HepG2 (cell line): Measurements from ENCODE around the gene WDR62. TPM values are rescaled to one million over a fixed set of nuclear protein-coding genes. Genes with fewer than 3 reads are reported as not detected.

Experiments used
- ARID3A ChIP-seq: IDR thresholded peaks from 2 replicates; pipeline ENCODE4 v1.6.1; 2012; ENCODE audit warnings: low read depth, low read length, improper control_type of control experiment
- BATF2 ChIP-seq: sonication (generic); formaldehyde crosslinking; IDR thresholded peaks from 2 replicates; pipeline ENCODE4 v1.8.0; 2022; ENCODE audit warnings: mild to moderate bottlenecking, missing genetic modification reagents, moderate library complexity
- CC2D1A ChIP-seq: sonication (generic); formaldehyde crosslinking; IDR thresholded peaks from 2 replicates; pipeline ENCODE4 v1.8.1; 2023; ENCODE audit warnings: mild to moderate bottlenecking, missing genetic modification reagents
- FIP1L1 ChIP-seq: fragments of 200-400 bp; formaldehyde crosslinking; IDR thresholded peaks from 2 replicates; pipeline ENCODE4 v1.6.1; 2018; ENCODE audit warnings: low read depth, mild to moderate bottlenecking, low read length, moderate library complexity, borderline replicate concordance; ENCODE audit not compliant: insufficient read depth
- KLF13 ChIP-seq: sonication (generic); formaldehyde crosslinking; IDR thresholded peaks from 2 replicates; pipeline ENCODE4 v1.4.0; 2020; ENCODE audit warnings: mild to moderate bottlenecking, missing genetic modification reagents
- MNT ChIP-seq: fragments of 450-650 bp; IDR thresholded peaks from 2 replicates; pipeline ENCODE4 v1.6.1; 2016
- SSRP1 ChIP-seq: IDR thresholded peaks from 2 replicates; pipeline ENCODE4 v1.6.1; 2016; ENCODE audit warnings: control low read depth
- ZBTB37 ChIP-seq: sonication (generic); formaldehyde crosslinking; IDR thresholded peaks from 2 replicates; pipeline ENCODE4 v1.4.0; 2020; ENCODE audit warnings: mild to moderate bottlenecking, missing genetic modification reagents
- ZMAT3 ChIP-seq: sonication (generic); formaldehyde crosslinking; conservative IDR thresholded peaks from 2 replicates; pipeline ENCODE4 v1.7.0; 2021; ENCODE audit warnings: missing genetic modification reagents
- ZNF160 ChIP-seq: sonication (generic); formaldehyde crosslinking; IDR thresholded peaks from 2 replicates; pipeline ENCODE4 v1.8.0; 2022; ENCODE audit warnings: mild to moderate bottlenecking, inconsistent platforms, missing genetic modification reagents
- ZNF235 ChIP-seq: sonication (generic); formaldehyde crosslinking; IDR thresholded peaks from 2 replicates; pipeline ENCODE4 v1.8.1; 2023; ENCODE audit warnings: mild to moderate bottlenecking, missing genetic modification reagents, borderline replicate concordance
- ZNF343 ChIP-seq: sonication (generic); formaldehyde crosslinking; IDR thresholded peaks from 2 replicates; pipeline ENCODE4 v1.4.0; 2020; ENCODE audit warnings: mild to moderate bottlenecking, missing genetic modification reagents
- ZNF350 ChIP-seq: sonication (generic); formaldehyde crosslinking; IDR thresholded peaks from 2 replicates; pipeline ENCODE4 v1.4.0; 2020; ENCODE audit warnings: mild to moderate bottlenecking, low read depth, missing genetic modification reagents, borderline replicate concordance
- ZNF724P ChIP-seq: sonication (generic); formaldehyde crosslinking; IDR thresholded peaks from 2 replicates; pipeline ENCODE4 v1.8.0; 2022; ENCODE audit warnings: missing genetic modification reagents, borderline replicate concordance
- polyA plus RNA-seq, 8 experiments: library from polyadenylated mRNA; depleted of rRNA in 3 of 8; stranded (reverse) in 7 of 8; unstranded in 1 of 8; fragments of >200 nt; fragmentation: Illumina TruSeq in 4 of 8; extraction: Trizol in 4 of 8; gene quantifications; 2 replicates each; pipeline versions ENCODE4 v1.2.1 to v1.2.3, GENCODE V29; 2011 to 2016; ENCODE audit warnings: low read depth in 4 of 8, missing spikeins in 1 of 8, mixed read lengths in 1 of 8; ENCODE audit not compliant: insufficient read depth in 1 of 8
- total RNA-seq, 5 experiments: library from RNA; depleted of rRNA; stranded (reverse); fragments of >200 nt; fragmentation: Illumina TruSeq; extraction: Trizol; gene quantifications; 2 replicates each; pipeline ENCODE4 v1.2.3, GENCODE V29; 2016; ENCODE audit warnings: low read depth in 1 of 5
- TF ChIP-seq, protein P1 (sequence below): sonication (generic); formaldehyde crosslinking; IDR thresholded peaks from 2 replicates; pipeline ENCODE4 v1.5.0; 2020; ENCODE audit warnings: missing genetic modification reagents, mild to moderate bottlenecking, borderline replicate concordance
- TF ChIP-seq, protein P2 (sequence below): sonication (generic); formaldehyde crosslinking; IDR thresholded peaks from 2 replicates; pipeline ENCODE4 v1.4.0; 2020; ENCODE audit warnings: missing genetic modification reagents
- TF ChIP-seq, protein P3 (sequence below): IDR thresholded peaks from 2 replicates; pipeline ENCODE4 v1.6.1; 2012; ENCODE audit warnings: inconsistent platforms
- TF ChIP-seq, protein P4 (sequence below): sonication (generic); formaldehyde crosslinking; IDR thresholded peaks from 2 replicates; pipeline ENCODE4 v1.4.0; 2020; ENCODE audit warnings: low read depth, mild to moderate bottlenecking, missing genetic modification reagents

WDR62 gene
- total and polyA plus RNA-seq, 2 of the 13 experiments (the other 11 are each of a cell fraction or from before 2014, with no cell fraction given), result 5.8 to 12.5 TPM

GRCh38 chr19:36120092-36120983, 65.6 kb downstream of the WDR62 start (continued):
- TF ChIP-seq MNT (peak; percentile 80), FIP1L1 (no peak), ZBTB37 (CRISPR knock-in tag) (no peak), ZNF235 (CRISPR knock-in tag) (no peak), ARID3A (0 out of 2 replicates have a peak, but pooled peaks have one; percentile 23), ZNF160 (CRISPR knock-in tag) (no peak; the same call in 1 of the 2 replicates), ZNF350 (peak; percentile 97), ZNF724P (CRISPR knock-in tag) (no peak), BATF2 (CRISPR knock-in tag) (no peak), KLF13 (no peak), CC2D1A (CRISPR knock-in tag) (no peak), ZNF343 (CRISPR knock-in tag) (peak; percentile 15; the same call in 1 of the 2 replicates), ZMAT3 (CRISPR knock-in tag) (peak; percentile 76; the same call in 1 of the 2 replicates), SSRP1 (CRISPR knock-in tag) (no peak)
- TF ChIP-seq, protein P1, sequence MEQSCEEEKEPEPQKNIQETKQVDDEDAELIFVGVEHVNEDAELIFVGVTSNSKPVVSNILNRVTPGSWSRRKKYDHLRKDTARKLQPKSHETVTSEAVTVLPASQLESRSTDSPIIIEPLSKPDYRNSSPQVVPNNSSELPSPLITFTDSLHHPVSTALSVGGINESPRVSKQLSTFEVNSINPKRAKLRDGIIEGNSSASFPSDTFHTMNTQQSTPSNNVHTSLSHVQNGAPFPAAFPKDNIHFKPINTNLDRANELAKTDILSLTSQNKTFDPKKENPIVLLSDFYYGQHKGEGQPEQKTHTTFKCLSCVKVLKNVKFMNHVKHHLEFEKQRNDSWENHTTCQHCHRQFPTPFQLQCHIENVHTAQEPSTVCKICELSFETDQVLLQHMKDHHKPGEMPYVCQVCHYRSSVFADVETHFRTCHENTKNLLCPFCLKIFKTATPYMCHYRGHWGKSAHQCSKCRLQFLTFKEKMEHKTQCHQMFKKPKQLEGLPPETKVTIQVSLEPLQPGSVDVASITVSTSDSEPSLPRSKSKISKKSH, result no peak
- TF ChIP-seq, protein P2, sequence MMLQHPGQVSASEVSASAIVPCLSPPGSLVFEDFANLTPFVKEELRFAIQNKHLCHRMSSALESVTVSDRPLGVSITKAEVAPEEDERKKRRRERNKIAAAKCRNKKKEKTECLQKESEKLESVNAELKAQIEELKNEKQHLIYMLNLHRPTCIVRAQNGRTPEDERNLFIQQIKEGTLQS (CRISPR knock-in tag), result 0 out of 2 replicates have a peak, but pooled peaks have one; percentile 17
- TF ChIP-seq, protein P3, sequence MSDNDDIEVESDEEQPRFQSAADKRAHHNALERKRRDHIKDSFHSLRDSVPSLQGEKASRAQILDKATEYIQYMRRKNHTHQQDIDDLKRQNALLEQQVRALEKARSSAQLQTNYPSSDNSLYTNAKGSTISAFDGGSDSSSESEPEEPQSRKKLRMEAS, result peak; percentile 86
- TF ChIP-seq, protein P4, sequence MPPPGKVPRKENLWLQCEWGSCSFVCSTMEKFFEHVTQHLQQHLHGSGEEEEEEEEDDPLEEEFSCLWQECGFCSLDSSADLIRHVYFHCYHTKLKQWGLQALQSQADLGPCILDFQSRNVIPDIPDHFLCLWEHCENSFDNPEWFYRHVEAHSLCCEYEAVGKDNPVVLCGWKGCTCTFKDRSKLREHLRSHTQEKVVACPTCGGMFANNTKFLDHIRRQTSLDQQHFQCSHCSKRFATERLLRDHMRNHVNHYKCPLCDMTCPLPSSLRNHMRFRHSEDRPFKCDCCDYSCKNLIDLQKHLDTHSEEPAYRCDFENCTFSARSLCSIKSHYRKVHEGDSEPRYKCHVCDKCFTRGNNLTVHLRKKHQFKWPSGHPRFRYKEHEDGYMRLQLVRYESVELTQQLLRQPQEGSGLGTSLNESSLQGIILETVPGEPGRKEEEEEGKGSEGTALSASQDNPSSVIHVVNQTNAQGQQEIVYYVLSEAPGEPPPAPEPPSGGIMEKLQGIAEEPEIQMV, result peak; percentile 84; the same call in 1 of the 2 replicates
